DMS 273 (cell line): Measurements from ENCODE around the gene CDH11.

Experiments used
- DNase-seq: peaks from one replicate; lab custom pipeline; 2025; ENCODE audit not compliant: unreplicated experiment; lab: John Stamatoyannopoulos, UW

The CDH11 gene

DNA sequence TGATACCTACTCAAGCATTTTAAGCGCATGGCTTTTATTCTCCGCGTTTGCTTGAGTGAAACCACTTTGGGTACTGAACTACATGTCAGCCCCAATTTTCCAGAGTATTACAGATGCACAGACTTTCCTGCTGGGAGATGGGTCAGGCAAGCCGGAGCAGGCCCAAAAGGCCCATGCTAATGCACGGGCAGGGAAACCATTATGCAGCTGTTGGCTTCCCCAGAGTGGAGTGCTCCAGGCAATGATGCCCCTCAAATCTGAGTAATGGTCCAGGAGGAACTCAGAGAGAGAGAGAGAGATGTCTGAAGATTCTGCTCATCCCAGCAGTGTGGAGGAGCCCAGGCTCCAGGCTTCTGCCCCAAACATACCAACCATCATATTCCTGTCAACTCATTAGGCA is 80.2 kb downstream of the CDH11 start:
- DNase-seq = peak; percentile 86

DNA sequence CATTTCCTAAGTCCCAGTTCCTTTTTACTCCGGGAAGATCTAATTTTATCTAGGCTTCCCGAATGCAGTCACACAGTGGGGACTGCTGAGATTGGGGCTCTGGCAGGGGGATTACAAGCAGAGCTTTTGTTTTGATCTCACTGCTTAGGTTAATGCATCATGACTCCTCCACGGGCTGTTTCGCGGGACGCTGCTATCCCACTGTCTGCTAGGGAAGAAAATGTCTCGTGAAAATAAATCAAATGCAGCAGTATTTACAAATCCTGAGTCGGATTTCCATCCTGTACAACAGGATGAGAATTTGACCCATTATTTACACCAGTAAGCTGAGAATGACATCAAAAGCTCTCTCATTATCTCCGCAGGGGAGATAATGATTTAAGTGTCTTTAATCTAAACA is 83.8 kb downstream of the CDH11 start:
- no peak for DNase-seq

DNA sequence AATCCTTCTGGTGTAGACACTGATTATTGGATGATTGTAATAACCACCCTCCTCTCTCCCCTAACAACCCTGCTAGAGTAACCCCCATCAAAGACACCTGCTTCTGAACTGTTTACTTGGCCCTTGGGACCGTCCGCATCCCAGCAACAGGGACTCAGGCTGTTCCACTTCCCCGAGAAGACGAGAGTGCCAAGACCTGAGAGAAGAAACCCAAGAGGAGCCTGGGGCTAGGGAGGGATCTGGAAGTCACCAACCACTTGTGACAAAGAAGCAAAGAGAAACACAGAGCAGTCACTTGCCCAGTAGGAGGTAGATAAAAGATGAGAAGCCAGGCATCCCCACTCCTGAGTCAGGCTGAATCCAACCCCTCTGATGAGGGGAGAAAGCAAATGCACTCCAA is 84.3 kb downstream of the CDH11 start:
- no peak for DNase-seq

DNA sequence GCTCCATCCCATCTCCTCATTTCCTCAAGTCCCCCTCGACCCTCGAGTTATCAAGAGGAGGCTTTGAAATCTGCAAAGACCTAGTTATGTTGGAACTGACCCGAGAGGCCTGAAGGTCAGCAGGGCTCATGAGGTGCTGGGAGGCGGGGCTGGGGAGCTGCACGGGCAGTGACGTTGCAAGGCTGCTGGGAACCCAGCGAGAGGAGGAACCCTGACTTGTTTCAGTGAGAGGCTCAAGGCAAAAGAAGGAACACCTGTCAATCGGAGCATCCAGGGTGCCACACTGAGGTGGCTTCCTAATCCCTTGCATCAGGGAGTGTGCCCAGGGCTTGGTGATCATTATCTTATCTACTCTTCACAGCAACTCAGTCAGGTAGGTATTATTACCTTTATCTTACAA is 86.9 kb downstream of the CDH11 start:
- DNase-seq = no peak

DNA sequence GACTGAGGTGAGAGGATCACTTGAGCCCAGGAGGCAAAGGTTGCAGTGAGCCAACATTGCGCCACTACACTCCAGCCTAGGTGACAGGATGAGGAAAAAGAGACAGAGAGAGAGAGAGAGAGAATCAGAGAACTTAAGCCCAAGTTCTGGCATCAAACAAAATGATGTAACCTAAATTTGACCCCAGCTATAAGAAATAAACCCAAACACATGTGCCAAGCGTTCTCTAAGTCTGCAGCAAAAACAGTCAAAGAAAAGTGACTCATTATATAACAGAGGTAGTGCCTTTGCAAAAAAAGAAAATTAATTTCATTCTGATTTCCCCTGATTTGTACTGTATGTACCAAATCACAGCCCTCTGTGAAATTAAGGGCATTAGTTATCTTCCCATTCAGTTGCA is 89.5 kb downstream of the CDH11 start:
- DNase-seq = no peak

DNA sequence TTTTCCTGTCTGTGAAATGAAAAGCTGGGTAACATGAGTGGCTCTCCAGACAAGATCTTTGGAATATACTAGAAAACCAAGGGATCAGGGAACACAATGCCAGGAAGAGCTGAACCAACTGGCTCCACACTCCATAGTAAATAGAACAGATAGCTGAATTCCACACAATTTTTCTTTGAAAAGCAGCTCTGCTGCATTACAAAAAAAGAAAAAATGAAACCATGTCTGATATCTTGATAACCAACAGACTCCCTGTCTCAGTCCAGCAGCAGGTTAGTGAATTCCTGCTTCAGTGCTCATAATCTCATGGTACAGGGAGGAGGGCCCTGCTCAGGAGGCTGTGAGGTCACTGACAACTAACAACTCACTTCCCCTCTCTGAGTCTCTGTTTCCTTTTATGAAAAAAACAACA is 97.1 kb downstream of the CDH11 start:
- no peak for DNase-seq

DNA sequence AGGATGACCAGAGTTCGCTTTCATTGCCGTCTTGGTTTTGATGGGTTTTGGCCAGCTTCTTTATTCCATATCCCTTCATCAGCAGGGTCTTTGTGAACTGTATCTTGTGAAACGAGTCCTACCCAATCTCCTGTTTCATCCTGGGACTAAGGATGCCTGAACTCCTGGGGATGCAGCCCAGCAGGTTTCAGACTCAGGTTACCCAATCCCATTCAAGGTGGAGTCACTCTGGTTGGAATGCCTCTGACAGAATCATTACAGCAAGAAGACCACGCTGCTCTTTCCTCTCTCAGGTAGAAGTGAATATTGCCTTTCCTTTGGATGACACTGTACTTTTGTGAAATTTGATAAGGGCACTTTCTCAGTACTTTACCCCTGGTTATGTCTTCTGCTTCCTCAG is 98.1 kb downstream of the CDH11 start:
- DNase-seq = no peak

DNA sequence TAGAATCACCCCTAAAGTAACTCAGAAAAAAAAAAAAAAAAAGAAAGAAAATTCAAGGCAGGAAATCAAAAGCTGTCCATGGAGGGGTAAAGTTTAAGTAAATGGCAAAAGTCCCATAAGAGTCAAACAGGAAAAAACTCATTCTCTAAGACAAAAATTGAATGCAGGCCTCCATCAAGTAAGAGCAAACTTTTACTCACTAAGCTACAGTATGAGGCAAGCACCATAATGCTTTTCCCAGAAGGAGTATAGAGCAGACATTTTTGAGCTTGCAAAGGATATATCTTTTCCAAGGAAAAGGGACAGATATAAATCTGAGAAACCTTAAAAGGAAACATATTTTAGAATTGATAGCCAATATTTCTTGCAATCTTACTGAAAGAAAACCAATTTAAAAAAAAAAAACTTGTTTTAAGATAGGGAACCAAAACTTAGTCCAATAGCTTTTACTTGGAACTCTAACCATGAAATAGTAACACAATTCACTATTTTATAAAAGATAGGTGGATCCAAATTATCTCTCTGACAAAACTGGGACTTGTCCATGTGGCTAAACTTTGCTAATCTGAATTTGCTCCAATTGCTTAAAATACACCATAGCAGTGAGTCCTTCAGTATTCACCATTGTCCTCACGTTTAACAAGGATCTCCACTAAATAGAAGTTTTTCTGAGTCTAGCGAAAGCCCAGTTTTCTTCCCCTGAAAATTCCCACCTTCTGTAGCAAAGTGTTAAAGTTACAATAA is 99.8 kb downstream of the CDH11 start:
- no peak for DNase-seq

DNA sequence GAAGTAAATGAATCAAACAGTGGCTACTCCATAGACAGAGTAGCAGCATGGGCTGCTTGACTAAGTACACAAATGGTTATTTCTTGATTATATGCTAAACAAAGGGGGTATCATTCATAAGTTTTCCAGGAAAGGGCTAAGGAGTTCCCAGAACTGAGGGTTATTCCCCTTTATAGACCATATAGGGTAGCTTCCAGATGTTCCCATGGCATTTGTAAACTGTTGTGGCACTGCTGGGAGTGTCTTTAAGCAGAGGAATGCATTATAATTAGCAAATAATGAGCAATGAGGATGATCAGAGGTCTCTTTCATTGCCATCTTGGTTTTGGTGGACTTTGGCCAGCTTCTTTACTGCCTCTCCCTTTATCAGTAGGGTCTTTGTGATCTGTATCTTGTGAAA is 105.1 kb downstream of the CDH11 start:
- no peak for DNase-seq

DNA sequence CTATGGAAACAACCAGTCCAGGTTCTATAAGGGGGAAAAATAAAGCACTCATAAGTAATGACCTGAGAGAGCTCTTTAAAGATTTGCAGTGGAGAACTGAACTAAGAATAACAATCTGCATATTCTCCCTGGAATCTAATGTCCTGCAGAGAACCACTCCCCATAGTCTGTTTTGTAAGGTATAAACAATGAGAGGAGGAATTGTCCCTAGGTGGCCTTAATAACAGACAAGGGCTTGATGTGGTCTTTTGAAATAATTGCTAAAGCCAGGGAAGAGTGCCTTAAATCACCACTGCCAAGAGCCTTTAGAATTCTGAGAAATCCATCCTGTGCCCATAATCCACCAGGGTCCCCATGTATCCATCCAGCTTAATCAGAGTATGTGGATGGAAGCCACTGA is 106.3 kb downstream of the CDH11 start:
- no peak for DNase-seq

DNA sequence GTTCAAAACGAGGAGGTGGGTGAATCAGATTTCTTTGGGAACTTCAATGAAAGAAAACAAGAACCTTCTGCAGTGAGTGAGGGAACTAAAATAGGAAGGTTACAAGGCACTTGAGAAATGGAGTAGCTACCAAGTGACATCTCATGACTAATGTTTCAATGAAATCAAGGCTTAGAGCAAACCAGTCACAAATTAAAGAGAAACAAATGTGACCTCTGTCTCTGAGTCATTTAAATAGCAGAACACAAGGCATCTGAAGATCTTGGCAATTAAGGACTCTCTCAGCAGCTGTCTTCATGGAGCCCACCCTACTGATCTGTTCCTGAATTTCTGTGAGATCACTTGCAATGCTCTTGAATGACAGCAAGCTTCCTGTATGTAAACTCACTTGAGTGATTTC is 109.5 kb downstream of the CDH11 start:
- no peak for DNase-seq

DNA sequence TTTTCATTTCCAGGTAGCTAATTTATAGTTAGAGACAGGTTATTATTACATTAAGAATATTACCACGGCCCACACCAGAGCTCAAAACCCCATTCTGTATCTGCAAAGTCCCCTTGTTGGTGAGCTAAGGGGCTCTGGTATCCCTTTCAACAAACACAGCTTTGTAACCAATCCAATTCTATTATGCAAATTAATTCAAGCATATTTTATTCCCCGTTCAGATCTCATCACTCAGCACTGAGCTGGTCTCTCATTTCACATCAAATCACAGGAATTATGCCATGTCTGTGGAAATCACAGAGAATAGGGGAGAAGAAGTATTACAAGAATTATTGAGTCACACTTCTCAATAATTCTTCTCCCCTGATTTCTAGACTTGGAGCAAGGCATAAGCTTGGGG is 111.7 kb downstream of the CDH11 start:
- no peak for DNase-seq

DNA sequence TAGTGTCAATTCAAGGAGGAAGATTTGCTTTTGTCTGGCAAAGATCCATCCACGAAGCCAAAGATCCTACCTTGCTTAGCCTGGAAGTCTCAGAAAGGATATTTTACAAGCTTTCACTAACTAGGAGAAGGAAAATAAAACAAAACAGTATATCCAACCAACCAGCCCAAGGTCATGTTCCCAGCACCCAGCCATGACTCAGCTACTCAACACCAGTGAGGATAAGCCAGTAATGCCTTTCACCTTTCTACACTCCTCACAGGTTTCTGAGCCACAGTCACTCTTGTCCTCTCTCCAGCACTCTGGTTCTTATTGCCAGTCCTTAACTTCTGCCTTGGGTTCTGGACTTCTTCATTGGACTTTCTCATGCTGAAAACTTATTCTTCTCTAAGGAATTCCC is 116.2 kb downstream of the CDH11 start:
- DNase-seq = no peak

DNA sequence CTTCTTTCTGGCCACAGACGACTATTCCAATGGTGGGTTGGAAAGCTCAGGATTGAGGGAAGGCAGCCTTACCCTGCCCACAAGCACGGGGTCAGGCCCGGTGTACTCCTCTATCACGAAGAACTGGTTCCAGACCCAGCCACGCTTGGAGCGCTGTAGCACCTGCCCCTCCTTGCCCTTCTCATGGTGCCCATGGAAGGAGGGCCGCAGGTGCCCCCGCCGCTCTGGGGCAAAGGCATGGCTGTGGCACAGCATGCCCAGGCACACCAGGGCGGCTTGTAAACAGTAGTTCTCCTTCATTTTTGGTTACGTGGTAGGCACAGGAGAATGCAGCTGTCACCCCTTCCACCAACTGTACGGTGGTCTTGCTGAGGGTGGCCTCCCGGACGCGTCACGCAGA is 117.3 kb downstream of the CDH11 start:
- DNase-seq = no peak

DNA sequence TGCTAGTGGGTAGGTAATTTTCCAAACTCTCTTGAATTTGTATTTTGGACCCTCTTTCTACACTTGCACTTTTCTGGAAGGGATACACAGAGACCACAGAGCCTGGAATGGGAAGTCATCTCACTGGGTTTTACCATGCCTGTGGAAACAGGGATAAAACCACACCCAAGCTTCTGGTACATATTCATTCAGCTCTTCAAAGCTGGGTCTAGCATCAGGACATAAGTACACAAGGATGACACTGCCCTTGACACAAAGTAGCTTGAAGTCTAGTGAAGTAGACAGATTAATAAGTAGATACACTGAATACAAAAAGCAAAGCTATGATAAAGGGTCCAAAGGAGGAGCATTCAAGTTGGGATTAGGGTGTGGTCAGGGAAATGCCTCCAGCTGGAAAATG is 118.2 kb downstream of the CDH11 start:
- no peak for DNase-seq

DNA sequence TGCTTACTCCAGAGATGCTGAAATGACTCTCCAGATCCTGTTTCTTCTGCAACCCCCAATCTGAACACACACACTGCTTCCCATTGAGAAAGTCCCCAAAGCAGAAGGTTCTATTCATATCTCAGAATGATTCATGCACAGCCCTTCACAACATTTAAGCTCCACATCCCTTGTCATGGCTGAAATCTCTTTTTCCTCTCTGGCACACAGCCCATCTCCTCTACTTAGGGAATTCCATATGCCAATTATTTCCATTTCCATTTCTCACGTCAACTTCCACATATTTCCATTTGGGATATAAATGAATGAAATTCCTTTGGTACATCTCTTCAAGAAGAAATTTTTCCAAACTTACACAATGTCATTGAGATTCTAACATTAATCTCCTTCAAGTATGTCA is 119.6 kb downstream of the CDH11 start:
- no peak for DNase-seq

DNA sequence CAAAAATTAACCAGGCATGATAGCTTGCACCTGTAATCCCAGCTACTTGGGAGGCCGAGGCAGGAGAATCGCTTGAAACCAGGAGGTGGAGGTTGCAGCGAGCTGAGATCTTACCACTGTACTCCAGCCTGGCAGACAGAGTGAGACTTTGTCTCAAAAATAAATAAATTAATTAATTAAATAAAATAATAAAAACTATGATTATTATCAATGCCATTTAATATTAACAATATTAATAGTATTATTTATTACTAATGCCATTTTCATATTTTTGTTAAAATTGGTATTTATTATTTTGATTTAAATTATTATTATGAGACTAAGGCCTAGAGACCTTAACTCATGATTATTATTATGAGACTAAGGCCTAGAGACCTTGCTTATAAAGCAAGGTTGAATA is 121.2 kb downstream of the CDH11 start:
- no peak for DNase-seq

DNA sequence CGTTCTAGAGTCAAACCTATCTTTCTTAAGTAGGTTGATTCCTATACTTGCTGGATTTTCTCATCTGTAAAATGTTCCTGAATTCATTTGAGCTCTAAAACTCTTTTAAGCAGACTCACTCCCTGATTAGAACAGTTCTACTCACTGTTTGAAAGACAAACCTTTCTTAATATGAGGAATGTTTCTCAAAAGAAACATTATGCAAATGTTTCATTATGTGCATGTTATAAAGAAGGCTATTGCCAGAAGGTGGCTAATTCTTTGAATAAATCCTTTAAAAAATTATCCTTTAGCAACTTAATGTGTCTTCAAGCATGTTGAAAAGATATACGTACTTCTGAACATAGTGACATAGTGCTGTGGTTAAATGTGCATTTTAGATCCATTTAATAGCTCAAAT is 124.1 kb downstream of the CDH11 start:
- DNase-seq = no peak

DNA sequence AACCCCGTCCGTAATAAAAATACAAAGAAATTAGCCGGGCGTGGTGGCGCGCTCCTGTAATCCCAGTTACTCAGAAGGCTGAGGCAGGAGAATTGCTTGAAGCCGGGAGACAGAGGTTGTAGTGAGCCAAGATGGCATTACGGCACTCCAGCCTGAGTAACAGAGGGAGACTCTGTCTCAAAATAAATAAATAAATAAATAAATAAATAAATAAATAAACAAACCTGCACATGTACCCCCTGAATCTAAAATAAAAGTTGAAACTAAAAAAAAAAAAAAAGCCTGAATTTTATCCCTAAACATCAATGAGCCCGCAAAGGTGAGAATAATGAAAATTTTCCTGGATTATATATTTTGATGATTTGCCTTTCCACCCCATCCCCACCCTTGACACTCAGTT is 124.7 kb downstream of the CDH11 start:
- DNase-seq = no peak

DNA sequence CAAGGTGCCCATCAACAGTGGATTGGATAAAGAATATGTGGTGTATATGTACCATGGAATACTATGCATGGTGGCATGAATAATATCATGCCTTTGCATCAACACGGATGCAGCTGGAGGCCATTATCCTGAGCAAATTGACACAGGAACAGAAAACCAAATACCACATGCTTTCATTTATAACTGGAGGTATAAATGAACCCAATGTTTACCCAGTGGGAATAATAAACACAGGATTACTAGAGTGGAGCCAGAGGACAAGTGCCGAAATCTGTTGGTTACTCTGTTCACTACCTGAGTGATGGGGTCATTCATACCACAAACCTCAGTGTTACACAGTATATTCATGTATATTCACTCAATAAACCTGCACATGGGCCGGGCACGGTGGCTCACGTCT is 125.2 kb downstream of the CDH11 start:
- no peak for DNase-seq

DNA sequence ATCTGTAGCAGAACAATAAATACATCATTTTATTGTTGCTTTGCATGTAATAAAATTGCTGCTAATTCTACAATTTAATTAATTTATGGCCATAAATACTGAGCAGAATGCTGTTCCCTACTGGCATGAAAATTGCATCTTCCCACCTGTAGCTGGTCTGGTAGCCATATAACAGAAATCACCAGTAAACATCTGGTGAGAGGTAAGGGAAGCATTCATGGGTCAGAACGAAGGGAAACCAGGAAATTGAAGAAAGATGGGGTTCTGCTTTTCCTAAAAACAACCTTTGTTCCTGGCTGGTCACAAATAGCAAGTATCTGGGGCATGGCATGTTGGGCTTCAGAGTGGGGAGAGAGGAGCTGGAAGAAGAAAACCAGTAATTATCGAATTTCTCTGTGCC is 128.4 kb downstream of the CDH11 start:
- DNase-seq = no peak

DNA sequence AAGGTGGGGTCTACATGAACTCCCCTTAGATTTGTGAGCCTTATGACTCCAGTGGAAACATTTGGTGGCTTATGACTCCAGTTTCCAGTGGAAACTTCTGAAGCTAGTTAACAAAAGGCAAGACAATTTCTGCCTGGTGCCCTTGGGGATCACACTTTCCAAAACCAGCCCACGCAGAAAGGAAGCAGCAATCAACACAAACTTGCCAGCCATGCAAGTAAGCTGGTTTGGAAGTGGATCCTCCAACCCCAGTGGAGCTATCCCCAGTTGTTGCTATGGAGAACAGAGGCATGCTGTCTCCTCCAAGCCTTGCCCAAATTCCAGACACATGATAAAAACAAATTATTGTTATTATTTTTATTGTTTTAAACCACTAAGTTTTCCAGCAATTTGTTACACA is 130.9 kb downstream of the CDH11 start:
- no peak for DNase-seq

DNA sequence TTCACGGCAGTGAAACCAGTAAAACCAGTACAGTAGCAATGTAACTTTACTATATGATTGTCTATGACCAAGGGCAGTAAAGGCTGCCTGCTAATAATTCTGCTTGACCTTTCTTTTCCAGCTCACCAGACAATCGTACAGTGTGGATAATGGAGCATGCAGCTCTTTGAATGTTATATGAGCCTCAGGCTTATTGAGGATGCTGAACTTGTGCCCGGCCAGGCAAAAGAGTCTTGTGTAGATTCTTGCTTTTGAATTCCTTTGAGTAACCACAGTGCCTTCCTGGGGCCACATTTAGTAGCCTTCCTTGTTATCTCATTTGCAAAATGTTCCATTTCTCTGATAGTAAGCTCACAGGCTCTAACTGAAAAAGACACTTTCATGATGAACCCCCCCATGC is 131.8 kb downstream of the CDH11 start:
- DNase-seq = no peak

DNA sequence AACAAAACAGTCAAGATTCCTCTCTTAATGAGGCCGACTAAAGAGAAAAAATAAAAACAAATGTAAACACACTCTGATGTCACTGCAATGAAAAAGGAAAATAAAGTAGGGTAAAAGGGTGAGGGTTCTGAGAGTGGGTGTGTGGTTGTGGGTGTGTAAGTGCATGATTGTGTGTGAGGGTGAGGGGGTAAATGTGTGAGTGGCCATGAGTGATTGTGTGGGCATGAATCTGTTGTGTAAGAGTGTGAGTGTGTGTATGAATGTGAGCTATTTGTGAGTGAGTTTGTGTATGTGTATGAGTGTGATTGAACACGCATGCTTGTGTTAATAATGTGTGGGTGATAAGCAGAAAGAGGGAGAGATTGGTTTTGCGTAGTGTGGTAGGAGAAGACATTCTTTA is 132.8 kb downstream of the CDH11 start:
- no peak for DNase-seq
